GM18867 (cell line): ENCODE results near the gene MMP11.

ENCODE experiments used
- ATAC-seq: cut with Tn5 transposase; IDR thresholded peaks from one replicate; pipeline ENCODE4 v1.9.1; 2021; ENCODE audit warnings: mild to moderate bottlenecking, moderate library complexity; ENCODE audit not compliant: unreplicated experiment

MMP11 gene

DNA sequence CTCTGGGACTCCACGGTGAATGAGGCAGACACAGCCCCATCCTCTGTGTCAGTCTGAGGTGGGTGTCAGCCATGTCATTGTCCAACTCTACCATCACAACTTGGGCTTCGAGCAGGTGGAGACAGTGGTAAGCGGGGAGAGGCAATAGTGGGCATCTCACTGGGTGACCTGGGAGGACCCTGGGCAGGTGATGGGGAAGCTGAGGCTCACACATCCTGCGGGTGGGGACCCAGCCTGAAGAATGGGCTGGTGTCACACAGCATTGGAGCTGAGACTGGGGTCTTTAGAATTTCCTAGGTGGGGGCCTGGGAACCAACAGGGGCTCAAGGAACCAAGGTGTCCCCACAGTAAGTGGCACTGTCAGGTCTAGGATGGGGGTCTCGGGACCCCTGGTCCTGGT, 7.1 kb downstream of the MMP11 start:
- ATAC-seq, result no peak

DNA sequence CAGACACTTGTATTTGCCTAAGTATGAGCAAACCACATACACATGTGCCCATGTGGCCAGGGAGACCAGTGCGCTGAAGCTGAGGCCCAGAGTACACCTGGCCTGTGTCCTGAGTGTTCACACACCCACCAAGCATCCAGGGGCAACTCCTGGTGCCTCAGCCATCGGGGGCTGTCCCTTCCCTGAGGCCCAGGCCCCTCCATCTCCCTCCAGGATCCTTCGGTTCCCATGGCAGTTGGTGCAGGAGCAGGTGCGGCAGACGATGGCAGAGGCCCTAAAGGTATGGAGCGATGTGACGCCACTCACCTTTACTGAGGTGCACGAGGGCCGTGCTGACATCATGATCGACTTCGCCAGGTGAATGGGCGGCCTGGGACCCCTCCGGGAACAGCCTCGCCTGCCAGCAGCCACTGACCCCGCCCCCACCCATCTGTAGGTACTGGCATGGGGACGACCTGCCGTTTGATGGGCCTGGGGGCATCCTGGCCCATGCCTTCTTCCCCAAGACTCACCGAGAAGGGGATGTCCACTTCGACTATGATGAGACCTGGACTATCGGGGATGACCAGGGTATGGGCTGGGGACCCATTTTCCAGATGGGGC, 7.6 kb downstream of the MMP11 start:
- ATAC-seq, result no peak

DNA sequence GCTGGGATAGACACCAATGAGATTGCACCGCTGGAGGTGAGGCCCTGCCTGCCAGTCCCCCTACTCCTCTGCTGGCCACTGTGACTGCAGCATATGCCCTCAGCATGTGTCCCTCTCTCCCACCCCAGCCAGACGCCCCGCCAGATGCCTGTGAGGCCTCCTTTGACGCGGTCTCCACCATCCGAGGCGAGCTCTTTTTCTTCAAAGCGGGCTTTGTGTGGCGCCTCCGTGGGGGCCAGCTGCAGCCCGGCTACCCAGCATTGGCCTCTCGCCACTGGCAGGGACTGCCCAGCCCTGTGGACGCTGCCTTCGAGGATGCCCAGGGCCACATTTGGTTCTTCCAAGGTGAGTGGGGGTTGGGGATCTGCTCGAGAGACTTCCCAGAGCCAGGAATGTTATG, 8.4 kb downstream of the MMP11 start:
- ATAC-seq, result no peak

DNA sequence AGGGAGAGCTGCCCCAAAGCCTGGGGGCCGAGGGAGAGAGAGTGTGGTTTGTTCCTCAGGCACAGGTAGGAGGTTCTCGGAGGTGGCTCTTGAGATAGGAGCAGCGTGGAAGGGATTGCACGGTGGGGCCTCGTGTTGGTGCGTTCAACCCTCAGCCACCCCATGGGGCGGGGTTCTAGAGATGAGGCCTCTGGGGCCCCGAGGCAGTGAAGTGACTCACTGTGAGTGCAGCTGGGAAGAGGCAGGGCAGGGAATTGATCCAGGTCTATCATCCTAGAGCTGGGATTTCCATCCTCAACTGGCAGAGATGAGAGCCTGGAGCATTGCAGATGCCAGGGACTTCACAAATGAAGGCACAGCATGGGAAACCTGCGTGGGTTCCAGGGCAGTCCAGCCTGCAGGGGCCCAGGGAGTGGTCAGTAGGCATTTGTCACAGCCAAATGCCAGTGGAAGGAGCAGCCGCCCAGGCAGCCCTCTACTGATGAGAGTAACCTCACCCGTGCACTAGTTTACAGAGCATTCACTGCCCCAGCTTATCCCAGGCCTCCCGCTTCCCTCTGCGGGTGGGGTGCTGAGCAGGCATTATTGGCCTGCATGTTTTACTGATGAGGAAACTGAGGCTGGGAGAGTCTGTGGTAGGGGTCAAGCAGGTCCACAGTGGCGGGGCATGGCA, 9.0 kb downstream of the MMP11 start:
- ATAC-seq, result no peak

DNA sequence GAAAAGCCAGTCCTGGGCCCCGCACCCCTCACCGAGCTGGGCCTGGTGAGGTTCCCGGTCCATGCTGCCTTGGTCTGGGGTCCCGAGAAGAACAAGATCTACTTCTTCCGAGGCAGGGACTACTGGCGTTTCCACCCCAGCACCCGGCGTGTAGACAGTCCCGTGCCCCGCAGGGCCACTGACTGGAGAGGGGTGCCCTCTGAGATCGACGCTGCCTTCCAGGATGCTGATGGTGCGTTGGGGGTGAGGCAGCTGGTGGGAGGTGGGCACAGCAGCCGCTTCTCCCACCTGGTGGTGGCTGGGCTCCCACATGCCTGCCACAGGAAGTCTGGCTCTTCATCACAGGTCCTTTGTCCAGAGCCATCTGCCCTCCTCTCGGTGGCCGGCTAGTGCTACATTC, 9.6 kb downstream of the MMP11 start:
- ATAC-seq, result no peak

DNA sequence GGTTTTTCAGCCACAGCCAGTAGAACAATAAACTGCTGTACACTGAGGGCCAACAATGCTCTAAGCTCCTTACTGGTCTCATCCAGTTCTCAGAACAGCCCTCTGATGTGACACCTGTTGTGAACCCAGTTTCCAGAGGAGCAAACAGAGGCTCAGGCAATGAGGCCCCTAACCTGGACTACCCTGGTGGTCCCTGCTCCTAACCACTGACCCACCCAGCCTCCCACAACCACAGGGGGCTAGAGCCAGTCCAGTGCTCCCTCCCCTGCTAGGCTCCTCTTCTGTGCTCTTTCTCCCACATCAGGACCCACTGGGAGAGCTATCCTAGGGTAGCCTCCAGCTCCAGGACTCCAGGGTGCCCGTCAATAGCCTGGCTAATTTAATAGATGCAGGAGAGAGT, 10.1 kb downstream of the MMP11 start:
- no peak for ATAC-seq

DNA sequence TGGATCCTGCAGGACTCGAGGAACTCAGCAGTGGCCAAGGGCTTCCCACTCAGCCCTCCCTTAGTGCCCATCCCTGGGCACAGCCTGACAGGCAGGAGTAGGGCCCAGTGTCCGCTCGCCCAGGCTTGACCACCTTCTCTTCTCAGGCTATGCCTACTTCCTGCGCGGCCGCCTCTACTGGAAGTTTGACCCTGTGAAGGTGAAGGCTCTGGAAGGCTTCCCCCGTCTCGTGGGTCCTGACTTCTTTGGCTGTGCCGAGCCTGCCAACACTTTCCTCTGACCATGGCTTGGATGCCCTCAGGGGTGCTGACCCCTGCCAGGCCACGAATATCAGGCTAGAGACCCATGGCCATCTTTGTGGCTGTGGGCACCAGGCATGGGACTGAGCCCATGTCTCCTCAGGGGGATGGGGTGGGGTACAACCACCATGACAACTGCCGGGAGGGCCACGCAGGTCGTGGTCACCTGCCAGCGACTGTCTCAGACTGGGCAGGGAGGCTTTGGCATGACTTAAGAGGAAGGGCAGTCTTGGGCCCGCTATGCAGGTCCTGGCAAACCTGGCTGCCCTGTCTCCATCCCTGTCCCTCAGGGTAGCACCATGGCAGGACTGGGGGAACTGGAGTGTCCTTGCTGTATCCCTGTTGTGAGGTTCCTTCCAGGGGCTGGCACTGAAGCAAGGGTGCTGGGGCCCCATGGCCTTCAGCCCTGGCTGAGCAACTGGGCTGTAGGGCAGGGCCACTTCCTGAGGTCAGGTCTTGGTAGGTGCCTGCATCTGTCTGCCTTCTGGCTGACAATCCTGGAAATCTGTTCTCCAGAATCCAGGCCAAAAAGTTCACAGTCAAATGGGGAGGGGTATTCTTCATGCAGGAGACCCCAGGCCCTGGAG, 10.9 kb downstream of the MMP11 start:
- no peak for ATAC-seq

DNA sequence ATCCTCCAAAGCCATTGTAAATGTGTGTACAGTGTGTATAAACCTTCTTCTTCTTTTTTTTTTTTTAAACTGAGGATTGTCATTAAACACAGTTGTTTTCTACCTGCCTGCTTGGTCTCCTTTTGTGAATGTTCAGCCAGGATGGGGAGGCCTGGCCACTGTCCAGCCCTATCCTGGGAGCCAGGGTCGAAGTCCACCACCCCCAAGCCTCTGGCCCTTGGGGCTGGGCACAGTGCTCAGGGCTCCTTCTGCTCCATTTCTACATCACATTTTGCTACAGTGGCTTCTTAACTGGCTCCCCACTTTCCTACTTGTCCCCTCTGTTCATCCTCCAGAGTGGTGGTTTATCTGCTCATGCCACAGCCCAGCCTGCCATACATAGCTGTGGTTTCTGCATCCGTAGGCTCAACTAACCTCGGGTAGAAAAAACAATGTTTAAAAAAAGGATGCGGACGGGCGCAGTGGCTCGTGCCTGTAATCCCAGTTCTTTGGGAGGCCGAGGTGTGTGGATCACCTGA, 11.6 kb downstream of the MMP11 start:
- no peak for ATAC-seq

DNA sequence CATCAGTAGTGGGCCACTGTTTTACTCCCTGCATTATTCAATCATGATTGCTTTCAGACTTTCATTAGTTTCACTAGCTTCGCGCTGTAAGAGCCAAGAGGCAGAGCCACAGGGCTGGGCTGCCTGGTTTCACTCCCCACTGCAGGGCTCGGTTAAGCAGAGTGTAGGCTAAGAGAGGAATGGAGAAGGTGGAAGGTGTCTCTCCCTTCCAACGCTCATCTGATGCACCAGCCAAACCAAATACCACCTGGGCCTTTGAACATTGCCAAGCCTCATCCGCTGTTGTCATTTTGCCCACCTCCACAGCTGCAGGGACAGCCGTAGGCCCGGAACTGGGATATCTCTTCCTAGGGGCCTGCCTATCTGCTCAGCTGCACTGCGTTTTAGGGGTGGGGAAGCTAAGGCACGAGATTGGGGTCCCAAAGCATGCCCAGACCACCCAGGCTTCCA, 13.6 kb downstream of the MMP11 start:
- no peak for ATAC-seq

DNA sequence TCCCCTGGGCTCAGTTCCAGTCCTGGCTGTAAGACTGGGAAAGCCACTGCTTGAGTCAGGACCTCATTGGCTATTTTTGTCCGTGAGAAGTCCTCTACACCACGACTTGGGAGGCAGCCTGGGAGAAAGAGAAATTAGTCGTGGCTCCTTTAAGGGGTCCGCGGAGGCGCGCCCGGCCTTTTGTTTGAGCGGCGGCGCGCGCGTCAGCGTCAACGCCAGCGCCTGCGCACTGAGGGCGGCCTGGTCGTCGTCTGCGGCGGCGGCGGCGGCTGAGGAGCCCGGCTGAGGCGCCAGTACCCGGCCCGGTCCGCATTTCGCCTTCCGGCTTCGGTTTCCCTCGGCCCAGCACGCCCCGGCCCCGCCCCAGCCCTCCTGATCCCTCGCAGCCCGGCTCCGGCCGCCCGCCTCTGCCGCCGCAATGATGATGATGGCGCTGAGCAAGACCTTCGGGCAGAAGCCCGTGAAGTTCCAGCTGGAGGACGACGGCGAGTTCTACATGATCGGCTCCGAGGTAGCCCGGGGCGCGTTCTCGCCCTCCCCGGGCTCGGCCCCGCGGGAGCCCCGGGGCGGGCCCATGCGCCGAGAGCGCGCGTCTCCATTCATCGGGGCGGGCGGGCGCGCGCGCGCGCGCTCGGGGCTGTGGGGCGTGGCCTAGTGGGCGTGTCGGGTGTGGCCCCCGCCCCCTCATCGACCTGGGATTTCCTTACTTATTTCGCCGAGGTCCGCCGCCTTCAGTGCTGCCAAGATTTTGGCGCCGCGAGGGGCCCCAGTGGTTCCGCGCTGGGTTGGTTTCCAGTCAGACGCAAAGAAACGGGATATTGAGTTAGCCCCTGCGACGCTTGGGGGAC, 14.3 kb downstream of the MMP11 start, which contains the start of gene SMARCB1:
Gene SMARCB1 (plus strand): TSS at position 215 of the 848 bp plus-strand sequence. CDS start 204 bp downstream, at position 419.
- peak; percentile 70 for ATAC-seq

DNA sequence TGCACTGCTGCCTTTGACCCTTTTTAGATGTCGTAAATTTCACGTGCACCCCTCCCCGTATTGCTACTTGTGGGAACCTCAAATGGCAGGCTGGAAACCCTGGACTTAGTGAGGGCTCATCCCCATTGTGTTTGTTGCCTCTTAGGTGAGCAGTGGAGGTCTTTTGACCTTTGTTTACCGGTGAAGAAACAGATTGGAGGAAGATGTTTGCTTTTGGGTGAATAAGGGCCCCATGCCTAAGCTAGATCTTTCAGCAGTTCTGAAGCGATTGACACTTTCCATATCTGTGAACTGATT, 14.9 kb downstream of the MMP11 start:
- ATAC-seq, result no peak

DNA sequence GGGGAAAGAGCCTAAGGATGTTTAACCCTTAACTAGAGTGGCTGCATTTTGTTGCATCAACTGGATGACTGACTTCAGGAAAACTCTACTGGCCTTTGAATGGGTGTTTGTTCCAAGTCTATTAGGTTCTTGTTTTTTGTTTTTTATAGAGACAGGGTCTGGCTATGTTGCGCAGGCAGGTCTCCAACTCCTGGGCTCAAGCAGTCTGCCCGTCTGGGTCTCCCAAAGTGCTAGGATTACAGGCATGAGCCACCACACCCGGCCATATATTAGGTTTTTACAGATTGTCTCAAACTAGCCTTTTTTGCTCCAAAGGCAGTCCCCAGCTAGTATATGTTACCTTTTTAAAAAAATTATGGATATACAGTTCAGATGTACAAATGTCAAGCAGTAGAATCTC, 15.3 kb downstream of the MMP11 start:
- no peak for ATAC-seq

DNA sequence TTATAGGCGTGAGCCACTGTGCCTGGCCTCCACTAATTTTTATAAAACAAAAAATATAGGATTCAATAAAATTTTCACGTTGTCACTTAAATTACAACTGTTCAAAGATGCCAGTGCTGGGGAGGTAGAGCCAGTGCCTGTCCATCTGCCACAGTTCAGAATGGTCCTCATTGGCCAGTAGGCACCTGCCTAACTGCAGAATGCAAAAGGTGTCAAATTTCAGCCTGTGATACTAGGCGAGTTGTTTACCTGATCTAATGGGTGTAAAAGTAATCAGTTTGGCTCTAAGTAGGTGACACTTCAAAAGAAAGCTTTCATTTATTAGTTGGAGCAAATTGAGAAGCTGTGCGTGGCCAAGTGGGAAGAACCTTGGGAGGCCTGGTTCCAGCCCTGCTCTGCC, 16.5 kb downstream of the MMP11 start:
- ATAC-seq, result no peak

DNA sequence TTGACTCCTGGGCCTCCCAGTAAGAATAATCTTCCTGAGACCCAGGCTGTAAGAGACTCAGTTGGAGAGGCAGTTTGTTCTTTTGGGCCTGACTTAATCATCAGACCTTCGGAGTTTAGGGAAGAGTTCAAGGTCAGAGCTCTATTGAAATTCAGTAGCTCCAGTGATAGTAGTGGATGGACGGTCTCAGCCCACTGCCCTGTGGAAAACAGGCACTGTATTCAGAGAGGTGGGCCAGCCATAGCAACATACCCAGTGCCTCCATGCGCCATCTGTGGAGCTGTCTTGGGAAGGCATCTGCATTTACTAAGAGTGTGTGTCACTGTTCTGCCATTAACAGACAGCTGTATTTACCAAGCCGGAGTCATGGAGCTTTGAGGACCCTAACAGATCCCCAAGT, 17.0 kb downstream of the MMP11 start:
- no peak for ATAC-seq

DNA sequence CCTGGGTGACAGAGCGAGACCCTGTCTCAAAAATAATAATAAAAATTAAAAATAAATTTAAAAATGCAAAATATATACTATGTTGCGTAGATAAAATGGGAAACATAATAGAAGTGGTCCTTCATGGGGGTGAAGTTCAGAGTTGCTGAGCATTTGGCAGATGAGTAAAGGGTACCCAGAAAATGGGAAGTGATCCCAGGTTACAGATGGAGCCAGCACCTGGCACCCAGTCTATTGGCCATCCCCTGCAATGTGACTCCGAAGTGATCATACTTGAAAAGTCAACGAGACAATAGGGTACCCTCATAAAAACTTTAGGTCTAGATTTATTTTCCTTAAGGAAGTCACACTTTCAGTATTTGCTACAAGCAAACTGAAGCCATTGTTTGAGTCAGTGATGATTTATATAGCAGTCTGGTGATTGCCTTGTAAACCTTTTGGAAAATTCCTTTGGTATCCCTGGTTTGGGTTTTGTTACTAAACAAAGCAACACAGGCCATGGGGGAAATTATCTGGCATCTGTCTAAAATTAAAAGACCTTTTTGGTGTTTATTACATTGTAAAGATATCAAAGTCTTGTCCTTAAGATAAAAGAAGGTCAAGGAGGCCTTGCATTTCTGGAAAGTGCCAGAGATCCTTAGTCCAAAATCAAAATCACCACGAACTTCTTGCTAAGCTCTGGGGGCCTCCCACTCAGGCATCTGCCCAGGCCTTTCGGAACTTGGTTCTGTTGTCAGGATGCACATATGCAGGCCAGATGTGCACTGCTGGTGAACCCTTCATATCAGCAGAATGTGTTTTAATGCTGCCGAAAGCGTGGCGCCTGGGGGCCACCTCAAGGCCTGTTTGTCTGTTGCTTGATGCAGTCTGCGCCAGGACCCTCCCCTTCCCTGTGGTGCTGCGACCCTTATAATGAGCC, 18.4 kb downstream of the MMP11 start:
- no peak for ATAC-seq

DNA sequence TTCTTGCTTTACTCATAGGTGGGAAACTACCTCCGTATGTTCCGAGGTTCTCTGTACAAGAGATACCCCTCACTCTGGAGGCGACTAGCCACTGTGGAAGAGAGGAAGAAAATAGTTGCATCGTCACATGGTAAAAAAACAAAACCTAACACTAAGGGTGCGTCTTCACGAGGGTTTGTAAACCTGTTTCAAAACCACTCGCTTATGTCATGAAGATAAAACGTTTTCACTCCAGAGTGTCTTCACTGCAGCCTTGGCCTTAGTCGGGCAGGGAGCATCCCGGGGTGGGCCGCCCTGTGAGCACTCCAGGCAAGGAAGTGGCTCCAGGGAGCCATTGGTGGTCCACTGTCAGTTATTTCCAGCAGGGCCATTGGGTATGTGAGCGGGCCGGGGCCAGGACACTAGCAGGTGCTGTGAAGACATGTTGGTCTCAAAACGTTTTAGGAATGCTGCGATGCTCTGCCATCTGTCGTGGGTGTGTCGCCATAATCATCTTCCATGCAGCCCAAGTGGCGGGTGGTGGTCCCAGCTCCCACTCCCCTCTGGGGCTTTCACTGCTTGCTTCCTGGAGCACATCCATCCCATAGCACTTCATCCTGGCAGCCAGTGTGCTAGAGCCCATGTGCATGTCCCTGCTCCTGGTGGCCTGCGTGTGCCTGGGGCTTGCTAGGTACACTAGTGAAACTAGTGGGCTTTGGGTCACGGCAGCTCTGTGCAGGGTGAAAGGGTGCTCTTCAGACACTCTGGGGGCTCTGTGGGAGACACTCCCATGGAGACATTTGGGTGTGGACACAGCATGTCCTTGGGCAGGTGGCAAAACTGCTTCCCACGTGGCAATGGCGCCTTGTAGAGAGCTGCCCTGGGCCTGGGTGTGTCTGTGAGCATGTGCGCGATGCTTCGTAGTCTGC, 19.3 kb downstream of the MMP11 start:
- no peak for ATAC-seq

DNA sequence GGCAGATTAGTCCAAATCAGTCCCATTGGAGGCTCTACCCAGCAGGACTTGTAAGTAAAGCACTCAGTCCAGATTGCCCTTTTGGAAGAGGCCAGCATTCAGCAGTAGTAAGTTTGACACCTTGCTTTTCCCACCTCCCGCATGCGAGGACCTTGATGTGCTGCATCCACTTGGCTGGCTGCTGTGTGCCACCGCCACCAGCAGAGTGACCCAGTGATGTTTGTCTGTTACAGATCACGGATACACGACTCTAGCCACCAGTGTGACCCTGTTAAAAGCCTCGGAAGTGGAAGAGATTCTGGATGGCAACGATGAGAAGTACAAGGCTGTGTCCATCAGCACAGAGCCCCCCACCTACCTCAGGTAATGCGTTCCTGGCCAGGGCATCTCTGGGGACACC, 20.7 kb downstream of the MMP11 start:
- no peak for ATAC-seq

DNA sequence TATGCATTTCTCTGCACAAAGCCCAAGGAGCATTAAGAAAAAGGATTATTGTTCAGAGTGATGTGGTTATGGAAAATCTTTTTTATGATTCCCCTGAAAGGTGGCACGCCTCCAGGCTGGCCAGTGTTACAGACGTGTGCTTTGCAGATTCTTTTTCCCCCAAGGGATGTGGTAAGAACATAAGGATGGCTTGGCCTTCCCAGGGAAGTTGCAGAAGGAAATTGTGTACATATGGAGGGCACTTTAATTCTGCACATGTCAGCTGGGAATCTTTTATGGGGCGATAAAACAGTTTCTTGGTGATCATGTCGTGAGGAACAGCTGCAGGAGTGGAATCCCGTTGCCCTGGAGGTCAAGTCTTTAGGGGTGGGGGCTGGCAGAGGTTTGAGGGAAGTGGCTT, 23.8 kb downstream of the MMP11 start:
- ATAC-seq, result no peak
